GM10248 (cell line): ENCODE measurements around the gene ZNF804B.

Experiments
- CTCF ChIA-PET: fragments of 300-600 bp; sonication (Branson Sonifier 250); formaldehyde crosslinking; extraction: SDS; loops from one replicate; lab custom pipeline; 2021; ENCODE audit warnings: antibody characterized with exemption; lab: Yijun Ruan, JAX
- POLR2A ChIA-PET: fragments of 350-650 bp; sonication (Branson Sonifier 250); formaldehyde crosslinking; extraction: SDS; loops from one replicate; lab custom pipeline; 2020; ENCODE audit warnings: antibody characterized with exemption; lab: Yijun Ruan, JAX
- DNase-seq: peaks from one replicate; pipeline ENCODE4 v3.0.0; 2012; ENCODE audit errors: extremely low spot score
- CTCF ChIP-seq: IDR thresholded peaks from 2 replicates; pipeline ENCODE4 v1.5.1; 2012; ENCODE audit warnings: mild to moderate bottlenecking, low read depth; ENCODE audit errors: extremely low read depth, missing control alignments, control extremely low read depth

The ZNF804B gene

GRCh38 chr7:89133357-89133756 lies 373.9 kb downstream of the ZNF804B start:
- ChIA-PET CTCF (no interaction called here), POLR2A (no interaction called here)

GRCh38 chr7:89133819-89134218 lies 374.3 kb downstream of the ZNF804B start:
- no peak for DNase-seq
- no peak for TF ChIP-seq CTCF
- ChIA-PET CTCF (no interaction called here), POLR2A (no interaction called here)

More at GRCh38 chr7:89133357-89133756, 373.9 kb downstream of the ZNF804B start:
- DNase-seq, result no peak
- no peak for TF ChIP-seq CTCF

- CTCF ChIA-PET, result interaction anchor here (1.1 to 2.0 kb wide), 3 partner anchors 15 to 35 kb away, joined by 3 to 6 read pairs (median 3); no protein-coding TSS in a partner anchor
Observed at GRCh38 chr7:89145801-89146200, 386.3 kb downstream of the ZNF804B start.

GRCh38 chr7:89160107-89160506 lies 400.6 kb downstream of the ZNF804B start:
- ChIA-PET CTCF (no interaction called here), POLR2A (no interaction called here)
- DNase-seq, result no peak
- no peak for TF ChIP-seq CTCF

More at GRCh38 chr7:89145801-89146200, 386.3 kb downstream of the ZNF804B start:
- TF ChIP-seq CTCF, result no peak
- no peak for DNase-seq
- POLR2A ChIA-PET, result no interaction called here

GRCh38 chr7:89165421-89165820 lies 405.9 kb downstream of the ZNF804B start:
- DNase-seq, result no peak
- POLR2A ChIA-PET, result no interaction called here
- CTCF ChIA-PET, result no interaction called here

GRCh38 chr7:89170628-89171027 lies 411.1 kb downstream of the ZNF804B start:
- ChIA-PET CTCF (interaction anchor here (1.6 kb wide), 1 partner anchor 27 kb away, joined by 5 read pairs; no protein-coding TSS in a partner anchor), POLR2A (no interaction called here)
- TF ChIP-seq CTCF, result no peak
- no peak for DNase-seq

More at GRCh38 chr7:89165421-89165820, 405.9 kb downstream of the ZNF804B start:
- TF ChIP-seq CTCF, result no peak

GRCh38 chr7:89182116-89182515 lies 422.6 kb downstream of the ZNF804B start:
- CTCF ChIA-PET, result no interaction called here
- TF ChIP-seq CTCF, result no peak
- no peak for DNase-seq
- POLR2A ChIA-PET, result no interaction called here
